Measurements from ENCODE around the gene BOD1L1. TPM values are rescaled to one million over a fixed set of nuclear protein-coding genes. Genes with fewer than 3 reads are reported as not detected.

The BOD1L1 gene
- polyA plus RNA-seq, 2 donors = 8.0 to 9.0 TPM

DNA sequence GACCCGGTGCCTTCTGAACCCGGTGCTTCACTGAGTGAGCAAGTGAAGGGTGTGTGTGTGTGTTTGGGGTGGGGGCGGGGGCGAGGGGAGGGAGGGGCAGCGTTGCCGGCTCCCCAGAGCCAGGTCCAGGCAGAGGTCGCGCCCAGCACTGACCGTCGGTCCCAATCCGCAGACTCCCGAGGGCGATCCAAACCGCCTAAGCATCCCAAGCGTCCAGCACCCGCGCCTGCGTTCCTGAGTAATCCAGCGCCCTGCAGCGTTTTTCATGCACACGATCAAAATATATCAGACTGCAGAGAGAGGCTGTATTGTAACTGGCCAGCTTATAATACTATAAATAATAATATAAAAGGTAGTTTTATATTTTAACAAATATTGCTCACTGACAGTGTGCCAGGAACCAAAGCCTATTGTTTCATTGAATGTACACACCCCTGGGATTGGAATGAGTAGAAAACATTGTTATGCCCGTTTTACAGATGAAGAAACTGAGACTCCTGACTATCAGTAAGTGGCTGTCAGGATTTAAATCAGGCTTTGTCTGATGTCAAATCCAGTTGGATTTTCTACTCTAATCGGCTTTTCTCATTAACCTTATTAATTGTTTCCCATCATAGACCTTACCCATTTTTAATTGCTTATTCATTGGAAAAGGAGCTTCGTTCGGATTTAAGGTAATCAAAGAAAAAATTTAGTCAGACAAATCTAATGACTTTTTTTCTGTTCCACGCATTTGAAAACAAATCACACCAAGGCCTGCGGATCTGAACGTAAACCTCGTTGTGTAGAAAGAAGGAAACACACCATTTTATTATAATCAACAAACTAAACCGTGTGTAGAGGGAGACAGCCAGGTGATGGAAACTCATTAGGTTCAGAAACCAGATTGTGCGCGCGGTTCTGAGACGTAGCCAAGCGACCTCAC is 79.2 kb downstream of the BOD1L1 start:
- Histone ChIP-seq H3K9me3 (ENCODE audit: control insufficient read depth in 2 of 2, insufficient read depth in 1 of 2, low read depth in 1 of 2, low read length in 1 of 2) (peaks cover 3 to 8% of the 10 kb centered on the region in 2 donors), H3K27me3 (ENCODE audit: control insufficient read depth in 1 of 2, insufficient read depth in 2 of 2, low read length in 2 of 2) (peaks cover 0 to 26% of the 10 kb centered on the region in 2 donors), H3K27ac (ENCODE audit: low read depth in 2 of 2, low read length in 1 of 2) (no peak overlapping the region), H3K36me3 (ENCODE audit: control insufficient read depth in 2 of 2, insufficient read depth in 2 of 2, low read length in 1 of 2) (no peaks in the 10 kb centered on the region), H3K4me3 (ENCODE audit: low read depth in 1 of 2, low read length in 2 of 2) (peak overlapping the region in 1 of 2 donors; percentile 57), H3K4me1 (ENCODE audit: control insufficient read depth in 2 of 2, insufficient read depth in 2 of 2, low read length in 1 of 2) (peaks cover 15 to 19% of the 10 kb centered on the region in 2 donors)
- 7 to 8% methylated on average over 33 to 35 of the region's 35 CpGs for WGBS, 2 donors

- Histone ChIP-seq H3K27me3 (ENCODE audit: control insufficient read depth in 1 of 2, insufficient read depth in 2 of 2, low read length in 2 of 2) (peaks cover 0 to 33% of the 10 kb centered on the region in 2 donors), H3K27ac (ENCODE audit: low read depth in 2 of 2, low read length in 1 of 2) (no peak overlapping the region), H3K36me3 (ENCODE audit: control insufficient read depth in 2 of 2, insufficient read depth in 2 of 2, low read length in 1 of 2) (no peaks in the 10 kb centered on the region), H3K4me3 (ENCODE audit: low read depth in 1 of 2, low read length in 2 of 2) (peak overlapping the region; percentile 46 to 57), H3K4me1 (ENCODE audit: control insufficient read depth in 2 of 2, insufficient read depth in 2 of 2, low read length in 1 of 2) (peaks cover 15 to 19% of the 10 kb centered on the region in 2 donors), H3K9me3 (ENCODE audit: control insufficient read depth in 2 of 2, insufficient read depth in 1 of 2, low read depth in 1 of 2, low read length in 1 of 2) (peaks cover 3 to 14% of the 10 kb centered on the region in 2 donors)
- 2% methylated on average over 43 to 56 of the region's 56 CpGs for WGBS, 2 donors
Observed at GRCh38 chr4:13547485-13548041, 80.0 kb downstream of the BOD1L1 start.

DNA sequence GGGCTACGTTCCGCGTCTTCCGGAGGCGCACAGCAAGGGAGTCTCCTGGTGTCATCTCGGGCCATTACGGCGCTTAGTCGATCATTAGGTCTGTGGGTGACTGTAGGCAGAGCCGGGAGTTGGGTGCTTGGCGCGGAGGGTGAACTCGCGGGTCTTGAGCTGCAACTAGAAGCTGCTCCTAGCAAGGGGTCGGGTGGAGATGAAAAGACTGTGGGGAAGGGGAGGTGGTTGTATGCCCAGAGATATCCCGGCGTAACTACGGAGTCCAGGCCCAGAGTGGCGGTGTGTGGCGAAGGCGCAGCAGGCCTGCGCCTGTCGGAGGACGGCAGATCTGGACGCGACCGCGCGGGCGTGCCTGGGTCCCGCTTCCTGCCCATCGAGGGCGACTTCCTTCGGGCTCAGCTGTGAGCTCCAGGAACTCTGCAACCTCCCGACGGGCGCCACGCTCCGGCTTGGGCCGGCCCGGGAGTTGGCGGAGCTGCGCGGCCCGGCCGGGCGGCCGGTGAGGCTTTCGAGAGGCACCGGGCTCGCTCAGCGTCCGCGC is 80.5 kb downstream of the BOD1L1 start:
- Histone ChIP-seq H3K4me3 (ENCODE audit: low read depth in 1 of 2, low read length in 2 of 2) (peak overlapping the region; percentile 46 to 57), H3K9me3 (ENCODE audit: control insufficient read depth in 2 of 2, insufficient read depth in 1 of 2, low read depth in 1 of 2, low read length in 1 of 2) (peaks cover 3 to 17% of the 10 kb centered on the region in 2 donors), H3K36me3 (ENCODE audit: control insufficient read depth in 2 of 2, insufficient read depth in 2 of 2, low read length in 1 of 2) (no peaks in the 10 kb centered on the region), H3K27ac (ENCODE audit: low read depth in 2 of 2, low read length in 1 of 2) (no peak overlapping the region), H3K4me1 (ENCODE audit: control insufficient read depth in 2 of 2, insufficient read depth in 2 of 2, low read length in 1 of 2) (peaks cover 15 to 21% of the 10 kb centered on the region in 2 donors), H3K27me3 (ENCODE audit: control insufficient read depth in 1 of 2, insufficient read depth in 2 of 2, low read length in 2 of 2) (peaks cover 0 to 33% of the 10 kb centered on the region in 2 donors)
- 4 to 5% methylated on average over 54 of the region's 54 CpGs for WGBS, 2 donors

GRCh38 chr4:13546142-13546940 is 81.2 kb downstream of the BOD1L1 start:
- H3K4me1 ChIP-seq (ENCODE audit: control insufficient read depth in 2 of 2, insufficient read depth in 2 of 2, low read length in 1 of 2) = peaks cover 19 to 21% of the 10 kb centered on the region in 2 donors
- 16 to 21% methylated on average over 18 of the region's 18 CpGs for WGBS, 2 donors
- H3K4me3 ChIP-seq (ENCODE audit: low read depth in 1 of 2, low read length in 2 of 2) = no peak overlapping the region
- no peaks in the 10 kb centered on the region for H3K36me3 ChIP-seq (ENCODE audit: control insufficient read depth in 2 of 2, insufficient read depth in 2 of 2, low read length in 1 of 2)
- H3K27me3 ChIP-seq (ENCODE audit: control insufficient read depth in 1 of 2, insufficient read depth in 2 of 2, low read length in 2 of 2) = peaks cover 0 to 35% of the 10 kb centered on the region in 2 donors
- H3K9me3 ChIP-seq (ENCODE audit: control insufficient read depth in 2 of 2, insufficient read depth in 1 of 2, low read depth in 1 of 2, low read length in 1 of 2) = peaks cover 3 to 17% of the 10 kb centered on the region in 2 donors
- H3K27ac ChIP-seq (ENCODE audit: low read depth in 2 of 2, low read length in 1 of 2) = no peak overlapping the region

DNA sequence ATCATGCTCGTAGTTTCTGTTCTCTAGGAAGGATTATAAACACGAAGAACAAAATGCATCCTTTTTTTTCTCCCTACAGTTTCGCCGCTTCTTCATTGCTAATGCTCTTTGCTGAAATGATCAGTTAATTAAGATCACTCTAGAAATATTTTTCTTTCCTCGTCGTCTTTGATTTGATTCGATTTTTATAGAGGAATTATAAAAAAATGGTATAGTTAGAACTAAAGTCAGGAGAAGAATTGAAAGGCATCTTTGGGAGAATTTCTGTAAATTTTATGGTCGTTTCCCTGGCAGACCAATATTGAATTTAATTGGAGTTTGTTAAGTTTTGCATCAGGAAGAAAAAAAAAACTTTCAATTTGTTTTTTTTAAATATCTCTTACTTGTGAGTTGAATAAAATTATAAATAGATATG is 82.1 kb downstream of the BOD1L1 start:
- Histone ChIP-seq H3K27me3 (ENCODE audit: control insufficient read depth in 1 of 2, insufficient read depth in 2 of 2, low read length in 2 of 2) (peaks cover 0 to 39% of the 10 kb centered on the region in 2 donors), H3K27ac (ENCODE audit: low read depth in 2 of 2, low read length in 1 of 2) (no peak overlapping the region), H3K36me3 (ENCODE audit: control insufficient read depth in 2 of 2, insufficient read depth in 2 of 2, low read length in 1 of 2) (no peaks in the 10 kb centered on the region), H3K4me1 (ENCODE audit: control insufficient read depth in 2 of 2, insufficient read depth in 2 of 2, low read length in 1 of 2) (peaks cover 19 to 21% of the 10 kb centered on the region in 2 donors), H3K4me3 (ENCODE audit: low read depth in 1 of 2, low read length in 2 of 2) (peak overlapping the region in 1 of 2 donors; percentile 64), H3K9me3 (ENCODE audit: control insufficient read depth in 2 of 2, insufficient read depth in 1 of 2, low read depth in 1 of 2, low read length in 1 of 2) (peaks cover 3 to 17% of the 10 kb centered on the region in 2 donors)
- 14 to 19% methylated on average over 8 of the region's 8 CpGs for WGBS, 2 donors

GRCh38 chr4:13544606-13545393 is 82.7 kb downstream of the BOD1L1 start:
- WGBS, 2 donors = 1 to 2% methylated on average over 49 to 54 of the region's 54 CpGs
- Histone ChIP-seq H3K9me3 (ENCODE audit: control insufficient read depth in 2 of 2, insufficient read depth in 1 of 2, low read depth in 1 of 2, low read length in 1 of 2) (peaks cover 3 to 19% of the 10 kb centered on the region in 2 donors), H3K36me3 (ENCODE audit: control insufficient read depth in 2 of 2, insufficient read depth in 2 of 2, low read length in 1 of 2) (no peaks in the 10 kb centered on the region), H3K27me3 (ENCODE audit: control insufficient read depth in 1 of 2, insufficient read depth in 2 of 2, low read length in 2 of 2) (peaks cover 0 to 39% of the 10 kb centered on the region in 2 donors), H3K4me3 (ENCODE audit: low read depth in 1 of 2, low read length in 2 of 2) (peak overlapping the region; percentile 39 to 64), H3K4me1 (ENCODE audit: control insufficient read depth in 2 of 2, insufficient read depth in 2 of 2, low read length in 1 of 2) (peaks cover 19 to 21% of the 10 kb centered on the region in 2 donors), H3K27ac (ENCODE audit: low read depth in 2 of 2, low read length in 1 of 2) (no peak overlapping the region)

DNA sequence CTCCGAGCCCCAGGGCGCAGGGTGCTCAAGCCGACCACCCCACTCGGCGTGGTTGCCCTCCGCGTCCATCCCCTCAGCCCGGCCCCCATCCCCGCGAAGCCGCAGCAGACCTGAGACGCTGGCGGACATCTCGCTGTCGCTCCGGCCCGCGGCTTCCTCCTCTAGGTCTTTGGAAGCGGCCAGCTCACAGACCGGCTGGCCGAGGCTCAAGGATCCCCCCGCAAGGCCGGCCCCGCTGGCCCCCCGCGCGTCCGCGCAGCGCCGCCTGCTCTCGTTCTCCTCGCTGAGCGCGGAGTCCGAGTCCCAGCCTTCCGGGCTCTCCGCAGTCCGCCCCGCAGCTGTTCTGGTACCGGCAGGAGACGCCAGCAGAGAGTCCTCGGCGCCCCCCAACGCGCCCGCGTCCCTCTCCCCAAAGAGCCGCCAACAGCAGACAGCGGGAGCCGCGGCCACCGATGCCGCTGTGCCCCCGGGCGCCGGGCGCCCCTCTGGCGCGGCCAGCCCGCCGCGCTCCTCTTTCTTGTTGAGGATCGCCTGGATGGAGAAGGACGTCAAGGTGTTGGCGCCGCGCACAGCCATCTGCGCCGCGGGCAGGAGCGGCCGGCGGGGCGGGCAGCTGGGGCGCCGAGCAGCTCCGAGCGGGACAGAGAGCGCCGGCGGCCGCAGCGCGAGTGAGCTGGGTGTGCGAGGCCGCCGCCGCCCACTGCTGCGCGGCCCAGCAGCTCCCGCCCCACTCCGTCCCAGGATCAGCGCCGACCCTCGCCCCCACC is 83.5 kb downstream of the BOD1L1 start, which contains the start of gene NKX3-2:
NKX3-2 (minus strand) TSS at position 670 of the 767 bp plus-strand sequence; CDS start at position 576, 94 bp downstream.
- Histone ChIP-seq H3K27ac (ENCODE audit: low read depth in 2 of 2, low read length in 1 of 2) (no peak within 1 kb of the TSS), H3K4me1 (ENCODE audit: control insufficient read depth in 2 of 2, insufficient read depth in 2 of 2, low read length in 1 of 2) (peaks cover 19 to 21% of the 10 kb centered on the region in 2 donors), H3K36me3 (ENCODE audit: control insufficient read depth in 2 of 2, insufficient read depth in 2 of 2, low read length in 1 of 2) (no peaks in the 10 kb centered on the region), H3K27me3 (ENCODE audit: control insufficient read depth in 1 of 2, insufficient read depth in 2 of 2, low read length in 2 of 2) (peaks cover 0 to 44% of the 10 kb centered on the region in 2 donors), H3K9me3 (ENCODE audit: control insufficient read depth in 2 of 2, insufficient read depth in 1 of 2, low read depth in 1 of 2, low read length in 1 of 2) (peaks cover 3 to 19% of the 10 kb centered on the region in 2 donors), H3K4me3 (ENCODE audit: low read depth in 1 of 2, low read length in 2 of 2) (peak within 1 kb of the TSS; percentile 39 to 64)
- 3% methylated on average over 75 to 96 of the region's 96 CpGs for WGBS, 2 donors

Measured in esophagus (tissue), 2 donors.